Cardiac muscle cell (in vitro differentiated cells and primary cell): ENCODE measurements around the gene ELFN2. TPM values are rescaled to one million over a fixed set of nuclear protein-coding genes. Genes with fewer than 3 reads are reported as not detected.

Source experiments
- DNase-seq, 2 donors: peaks; one replicate each; pipeline versions ENCODE4 v3.0.0 to v3.0.0-alpha.2; 2010 to 2017; ENCODE audit warnings: low read depth in 1 of 2, low spot score in 1 of 2
- H3K27ac ChIP-seq: fragments of 200-600 bp; sonication (generic); 2 replicates; pipeline ENCODE4 v1.5.1; 2016
- H3K27me3 ChIP-seq: fragments of 200-600 bp; sonication (generic); 2 replicates; pipeline ENCODE4 v1.6.0; 2016; ENCODE audit warnings: control low read depth
- H3K36me3 ChIP-seq: fragments of 200-600 bp; sonication (generic); 2 replicates; pipeline ENCODE4 v1.5.1; 2016; ENCODE audit warnings: control low read depth
- H3K4me1 ChIP-seq: fragments of 200-600 bp; sonication (generic); 2 replicates; pipeline ENCODE4 v1.8.1; 2017; ENCODE audit warnings: low read depth, mild to moderate bottlenecking, mixed run types
- H3K4me3 ChIP-seq: fragments of 200-600 bp; sonication (generic); 2 replicates; pipeline ENCODE4 v1.5.1; 2016; ENCODE audit warnings: mild to moderate bottlenecking
- H3K9me3 ChIP-seq: fragments of 200-600 bp; sonication (generic); 2 replicates; pipeline ENCODE4 v1.5.1; 2017; ENCODE audit warnings: low read depth, mild to moderate bottlenecking, control low read depth
- CTCF ChIP-seq: IDR thresholded peaks from 2 replicates; pipeline ENCODE4 v1.5.1; 2012; ENCODE audit warnings: low read depth, mild to moderate bottlenecking, low read length
- polyA plus RNA-seq: library from polyadenylated mRNA; unstranded; fragments of >200 nt; fragmentation: Nextera tagmentation; extraction: Ambion mirVana; gene quantifications from 2 replicates; pipeline ENCODE4 v1.2.1, GENCODE V29; 2016
- total RNA-seq: library from RNA; depleted of rRNA; stranded (reverse); fragments of >200 nt; gene quantifications from 2 replicates; pipeline ENCODE4 v1.2.3, GENCODE V29; 2016

The ELFN2 gene
- total and polyA plus RNA-seq, 2 experiments from 2014 or later: 0.09 TPM; not detected in 1

GRCh38 chr22:37328017-37328416, 99.3 kb downstream of the ELFN2 start:
- Histone ChIP-seq H3K36me3 (no peaks in the 10 kb centered on the region), H3K9me3 (no peaks in the 10 kb centered on the region), H3K4me1 (peaks cover 2% of the 10 kb centered on the region), H3K27ac (no peak overlapping the region), H3K27me3 (peaks cover 79% of the 10 kb centered on the region), H3K4me3 (no peak overlapping the region)
- TF ChIP-seq CTCF: no peak
- DNase-seq: peak in 1 of 2 donors; percentile 54

DNA sequence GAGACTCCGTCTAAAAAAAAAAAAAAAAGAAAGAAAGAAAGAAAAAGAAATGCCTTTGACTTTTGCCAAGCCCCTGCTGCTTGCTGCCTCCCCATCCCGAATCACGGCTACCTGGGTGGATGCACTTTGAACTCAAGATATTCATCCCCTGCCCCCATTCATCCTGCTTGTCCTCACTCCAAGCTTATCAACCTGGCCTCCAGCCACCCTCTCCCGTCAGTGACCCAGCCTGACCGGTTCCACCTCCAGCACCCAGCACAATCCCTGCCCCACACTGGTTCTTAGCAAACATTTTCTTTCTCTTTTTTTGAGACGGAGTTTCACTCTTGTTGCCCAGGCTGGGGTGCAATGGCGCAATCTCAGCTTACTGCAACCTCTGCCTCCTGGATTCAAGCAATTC, 100.6 kb downstream of the ELFN2 start:
- no peak for DNase-seq
- H3K9me3 ChIP-seq: no peaks in the 10 kb centered on the region
- no peak overlapping the region for H3K4me3 ChIP-seq
- peaks cover 2% of the 10 kb centered on the region for H3K4me1 ChIP-seq
- TF ChIP-seq CTCF: no peak
- peaks cover 77% of the 10 kb centered on the region for H3K27me3 ChIP-seq
- H3K36me3 ChIP-seq: no peaks in the 10 kb centered on the region
- no peak overlapping the region for H3K27ac ChIP-seq

DNA sequence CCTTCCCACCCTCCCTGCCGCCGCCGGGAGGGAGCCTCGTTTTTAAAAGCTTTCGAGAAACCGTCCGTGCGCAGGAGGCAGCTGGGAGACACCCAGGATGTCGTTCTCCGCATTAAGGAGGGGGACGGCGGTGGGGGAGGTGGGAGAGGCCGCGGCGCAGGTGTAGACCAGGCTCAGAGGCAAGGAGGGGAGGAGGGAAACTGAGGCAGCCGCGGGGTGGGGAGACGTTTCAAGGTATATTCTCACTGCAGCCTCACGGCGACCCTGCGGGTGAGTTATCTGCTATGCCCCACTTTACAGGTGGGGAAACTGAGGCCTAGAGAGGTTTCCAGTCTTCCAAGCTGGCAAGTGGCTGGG, 102.3 kb downstream of the ELFN2 start:
- Histone ChIP-seq H3K27me3 (peaks cover 80% of the 10 kb centered on the region), H3K27ac (no peak overlapping the region), H3K36me3 (no peaks in the 10 kb centered on the region), H3K4me1 (no peaks in the 10 kb centered on the region), H3K4me3 (peak overlapping the region; percentile 23), H3K9me3 (no peaks in the 10 kb centered on the region)
- TF ChIP-seq CTCF: no peak
- DNase-seq: no peak

DNA sequence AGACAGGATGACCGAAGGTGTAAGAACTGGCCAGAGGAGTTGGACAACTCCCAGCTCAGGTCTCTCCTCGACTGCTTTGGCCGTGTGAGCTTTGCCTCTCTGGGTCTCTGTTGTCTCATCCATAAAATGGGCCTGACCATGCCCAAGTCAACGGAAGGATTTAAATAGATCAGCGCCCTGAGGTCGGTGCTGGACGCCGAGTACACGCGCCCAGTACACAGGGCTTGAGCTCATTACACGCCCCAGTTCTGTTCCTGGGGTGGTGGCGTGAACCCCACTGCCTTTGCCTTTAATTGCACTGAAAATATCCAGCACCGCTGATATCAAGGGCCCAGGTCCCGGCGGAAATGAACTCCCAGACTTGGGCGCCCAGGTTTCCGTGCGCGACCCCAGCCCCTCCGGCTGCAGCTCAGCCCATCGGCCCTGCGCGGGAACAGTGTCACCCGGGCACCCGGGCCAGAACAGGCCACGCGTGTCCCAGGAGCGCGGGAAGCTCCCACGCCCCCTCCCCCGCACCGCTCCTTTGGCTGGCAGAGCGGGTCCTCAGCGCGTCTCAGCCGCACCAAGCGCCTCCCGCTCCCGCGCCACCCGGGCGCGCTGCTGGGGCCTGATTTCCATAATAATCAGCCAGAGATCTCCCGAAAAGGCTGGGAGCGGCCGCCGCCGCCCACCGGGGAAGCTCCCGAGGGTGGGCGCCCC, 102.8 kb downstream of the ELFN2 start:
- Histone ChIP-seq H3K9me3 (no peaks in the 10 kb centered on the region), H3K4me3 (peak overlapping the region; percentile 23), H3K27me3 (peaks cover 77% of the 10 kb centered on the region), H3K27ac (no peak overlapping the region), H3K4me1 (no peaks in the 10 kb centered on the region), H3K36me3 (no peaks in the 10 kb centered on the region)
- no peak for DNase-seq
- TF ChIP-seq CTCF: no peak

DNA sequence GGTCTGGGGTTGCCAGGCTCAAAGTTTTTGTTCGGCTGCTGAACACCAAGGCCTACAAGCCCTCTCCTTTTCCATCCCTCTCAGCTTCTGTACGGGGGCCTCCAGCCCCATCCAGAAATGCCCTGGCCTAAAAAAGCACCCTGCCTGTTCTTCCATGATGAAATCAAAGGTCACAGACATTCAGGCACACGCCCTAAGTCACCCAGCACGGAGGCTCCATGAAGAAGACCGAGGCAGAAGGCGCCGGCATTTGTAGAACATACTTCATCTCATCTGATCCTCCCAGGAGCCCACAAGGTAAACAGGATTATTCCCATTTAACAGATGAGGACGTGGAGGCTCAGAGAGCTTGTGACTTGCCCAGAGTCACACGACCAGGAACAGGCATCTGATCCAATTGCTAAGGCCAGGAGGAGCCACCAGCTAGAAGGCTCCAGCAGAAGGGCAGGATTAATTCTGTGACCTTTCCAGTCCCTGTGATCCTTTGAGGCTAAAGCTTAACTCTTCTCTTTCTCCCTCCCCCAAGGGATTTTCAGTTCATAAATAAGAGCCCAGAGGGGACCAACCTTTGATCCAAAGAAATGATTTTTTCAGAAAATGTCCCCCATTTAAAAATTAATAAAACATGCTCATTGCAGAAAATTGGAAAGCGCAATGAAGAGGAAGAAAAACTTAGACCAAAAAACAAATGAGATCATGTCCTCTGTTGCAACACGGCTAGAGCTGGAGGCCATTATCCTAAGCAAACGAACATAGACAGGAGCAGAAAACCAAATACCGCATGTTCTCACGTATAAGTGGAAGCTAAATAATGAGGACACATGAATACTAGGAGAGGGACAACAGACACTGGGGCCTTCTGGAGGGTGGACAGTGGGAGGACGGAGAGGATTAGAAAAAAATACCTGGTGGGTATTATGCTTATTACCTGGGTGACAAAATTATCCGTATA, 106.3 kb downstream of the ELFN2 start:
- H3K4me1 ChIP-seq: no peaks in the 10 kb centered on the region
- no peak for TF ChIP-seq CTCF
- no peaks in the 10 kb centered on the region for H3K9me3 ChIP-seq
- H3K27me3 ChIP-seq: peaks cover 48% of the 10 kb centered on the region
- no peak overlapping the region for H3K27ac ChIP-seq
- no peak overlapping the region for H3K4me3 ChIP-seq
- DNase-seq: no peak
- no peaks in the 10 kb centered on the region for H3K36me3 ChIP-seq
